ENCODE data around the gene GNB1L. TPM values are rescaled to one million over a fixed set of nuclear protein-coding genes. Genes with fewer than 3 reads are reported as not detected.
A peak's percentile ranks its signal among the peaks of the same experiment; 100 is the strongest.

GNB1L gene
- total and polyA plus RNA-seq, 7 experiments from 2014 or later = 4.2 to 20.8 (median 10.6) TPM

DNA sequence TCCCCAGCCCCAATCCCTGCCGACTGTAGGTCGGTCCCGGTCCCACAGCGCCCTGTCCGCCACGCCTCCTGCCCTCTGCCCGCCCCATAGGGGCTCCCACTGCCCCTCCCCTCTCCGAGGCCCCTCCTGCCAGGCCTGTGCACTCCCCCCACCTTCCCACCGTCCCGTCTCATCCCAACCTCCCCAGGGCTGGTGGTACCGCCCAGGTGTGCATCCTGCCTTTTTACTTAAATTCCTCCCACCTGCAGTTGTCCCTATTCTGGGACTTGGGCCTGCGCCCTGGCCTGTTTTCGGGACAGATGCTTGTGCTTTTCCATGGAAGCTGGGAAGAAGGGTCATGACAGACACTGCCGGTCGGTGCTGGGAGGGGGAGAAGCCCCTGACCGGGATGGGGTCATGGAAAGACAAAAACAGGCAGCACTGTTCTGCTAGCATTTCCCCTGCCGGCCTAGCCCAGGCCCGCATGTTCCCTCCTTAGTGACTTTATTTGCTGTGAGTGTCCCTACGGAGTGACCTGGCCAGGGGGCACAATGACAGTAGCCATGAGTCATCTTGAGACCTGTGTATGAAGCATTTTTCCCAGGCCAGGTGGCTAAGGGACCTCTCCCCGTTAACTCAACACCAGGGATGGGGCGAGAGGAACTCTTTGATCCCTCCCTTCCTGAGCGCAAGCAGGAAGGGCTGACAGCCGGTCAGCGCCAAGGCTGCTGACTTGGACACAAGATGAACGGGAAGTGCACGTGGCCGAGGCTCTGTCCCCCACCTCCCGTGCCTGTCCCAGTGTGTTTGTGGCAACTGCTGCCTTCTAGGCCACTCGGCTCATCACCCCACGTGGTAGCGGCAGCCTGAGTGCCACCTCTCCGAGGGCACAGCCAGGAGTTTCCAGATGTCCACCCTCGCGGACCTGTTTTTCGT, 87.0 kb downstream of the GNB1L start:
- Mint-ChIP-seq H3K4me3 (peak overlapping the region in 8 of 10 donors; percentile 25 to 74 (median 50)), H3K36me3 (no peaks in the 10 kb centered on the region), H3K27me3 (peaks cover 46 to 66% (median 54%) of the 10 kb centered on the region in 5 donors), H3K4me1 (peaks cover 0 to 28% (median 12%) of the 10 kb centered on the region in 7 donors), H3K27ac (peak overlapping the region in 2 of 9 donors; percentile 19 to 67), H3K9me3 (peaks cover 0 to 3% (median 0%) of the 10 kb centered on the region in 11 donors)
- POLR2A ChIA-PET = no interaction called here
- CTCF ChIA-PET = interaction anchor here (0.6 kb wide), 2 partner anchors 10 to 134 kb away, joined by 3 to 5 read pairs; no protein-coding TSS in a partner anchor
- Histone ChIP-seq H3K9me3 (ENCODE audit: control insufficient read depth in 2 of 3, low read length in 3 of 3) (no peaks in the 10 kb centered on the region), H3K27ac (ENCODE audit: low read depth, low read length) (no peak overlapping the region), H3K4me3 (ENCODE audit: low read length) (no peak overlapping the region), H3K4me1 (ENCODE audit: control insufficient read depth in 2 of 2, insufficient read depth in 2 of 2, low read length in 2 of 2) (peaks cover 0 to 15% of the 10 kb centered on the region in 2 donors), H3K36me3 (ENCODE audit: control insufficient read depth in 2 of 3, insufficient read depth in 3 of 3, low read length in 3 of 3) (no peaks in the 10 kb centered on the region), H3K27me3 (ENCODE audit: control insufficient read depth in 2 of 2, insufficient read depth in 2 of 2, low read length in 2 of 2) (peaks cover 9 to 37% of the 10 kb centered on the region in 2 donors)
- intact Hi-C loops (cut with micrococcal nuclease) = loop anchor here in 1 of 2 donors (2.0 to 5.0 kb wide), 2 partner anchors 37 to 125 kb away; no protein-coding TSS in a partner anchor
- peak; percentile 30 for ATAC-seq
- DNase-seq = peak in 1 of 9 donors; percentile 7

DNA sequence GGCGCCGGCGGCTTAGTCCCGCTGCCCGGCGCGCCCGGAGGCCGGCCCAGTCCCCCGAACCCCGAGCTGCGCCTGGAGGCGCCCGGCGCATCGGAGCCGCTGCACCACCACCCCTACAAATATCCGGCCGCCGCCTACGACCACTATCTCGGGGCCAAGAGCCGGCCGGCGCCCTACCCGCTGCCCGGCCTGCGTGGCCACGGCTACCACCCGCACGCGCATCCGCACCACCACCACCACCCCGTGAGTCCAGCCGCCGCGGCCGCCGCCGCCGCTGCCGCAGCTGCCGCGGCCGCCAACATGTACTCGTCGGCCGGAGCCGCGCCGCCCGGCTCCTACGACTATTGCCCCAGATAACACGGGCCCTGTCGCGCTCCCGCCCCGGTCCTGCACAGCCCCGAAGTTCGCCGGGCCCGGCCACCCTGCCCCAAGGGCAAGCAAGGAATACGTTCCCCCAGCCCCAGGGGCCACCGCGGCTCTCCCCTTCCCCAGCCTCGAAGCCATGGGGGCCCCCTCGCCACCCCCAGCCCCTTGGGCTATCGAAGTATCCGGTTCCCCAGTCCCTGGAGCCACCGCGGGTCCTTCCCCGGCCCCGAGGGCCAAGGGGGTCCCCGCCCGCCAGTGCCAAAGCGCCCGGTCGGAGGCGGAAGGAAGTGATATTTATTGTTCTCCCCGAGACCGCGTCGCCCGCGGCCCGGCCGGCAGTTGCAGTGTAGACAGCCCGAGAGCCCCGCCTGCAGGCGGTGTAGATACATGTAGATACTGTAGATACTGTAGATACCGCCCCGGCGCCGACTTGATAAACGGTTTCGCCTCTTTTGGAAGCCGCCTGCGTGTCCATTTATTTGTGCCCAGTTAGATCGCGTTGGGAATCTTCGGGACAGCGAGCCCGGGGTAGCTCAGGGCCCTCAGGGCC, 87.9 kb downstream of the GNB1L start:
- peaks cover 9 to 37% of the 10 kb centered on the region in 2 donors for H3K27me3 ChIP-seq (ENCODE audit: control insufficient read depth in 2 of 2, insufficient read depth in 2 of 2, low read length in 2 of 2)
- Mint-ChIP-seq H3K36me3 (no peaks in the 10 kb centered on the region), H3K9me3 (peaks cover 0 to 3% (median 0%) of the 10 kb centered on the region in 11 donors), H3K27ac (no peak overlapping the region), H3K27me3 (peaks cover 45 to 67% (median 53%) of the 10 kb centered on the region in 5 donors), H3K4me1 (peaks cover 0 to 28% (median 12%) of the 10 kb centered on the region in 7 donors), H3K4me3 (peak overlapping the region in 9 of 10 donors; percentile 25 to 74 (median 43))
- H3K4me1 ChIP-seq (ENCODE audit: control insufficient read depth in 2 of 2, insufficient read depth in 2 of 2, low read length in 2 of 2) = peaks cover 0 to 15% of the 10 kb centered on the region in 2 donors
- DNase-seq = peak in 3 of 9 donors; percentile 23 to 52 (median 31)
- ATAC-seq = peak; percentile 79
- CTCF ChIA-PET = interaction anchor here (0.6 kb wide), 1 partner anchor 135 kb away, joined by 3 read pairs; no protein-coding TSS in a partner anchor
- no peak overlapping the region for H3K4me3 ChIP-seq (ENCODE audit: low read length)
- no peaks in the 10 kb centered on the region for H3K36me3 ChIP-seq (ENCODE audit: control insufficient read depth in 2 of 3, insufficient read depth in 3 of 3, low read length in 3 of 3)
- intact Hi-C loops (cut with micrococcal nuclease) = loop anchor here (1.0 to 5.0 kb wide), 3 partner anchors 10 to 126 kb away; no protein-coding TSS in a partner anchor
- no peaks in the 10 kb centered on the region for H3K9me3 ChIP-seq (ENCODE audit: control insufficient read depth in 2 of 3, low read length in 3 of 3)
- POLR2A ChIA-PET = no interaction called here
- no peak overlapping the region for H3K27ac ChIP-seq (ENCODE audit: low read depth, low read length)

DNA sequence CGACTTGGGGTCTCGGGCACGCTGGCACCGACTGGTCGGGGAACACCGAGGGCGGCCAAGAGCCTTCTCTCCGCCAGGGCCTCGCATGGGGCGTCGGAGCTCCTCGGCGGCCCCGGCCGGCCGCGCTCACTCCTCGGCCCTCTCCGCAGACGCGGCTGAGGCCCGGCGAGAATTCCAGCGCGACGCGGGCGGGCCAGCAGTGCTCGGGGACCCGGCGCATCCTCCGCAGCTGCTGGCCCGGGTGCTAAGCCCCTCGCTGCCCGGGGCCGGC, 88.5 kb downstream of the GNB1L start:
- no peaks in the 10 kb centered on the region for H3K9me3 ChIP-seq (ENCODE audit: control insufficient read depth in 2 of 3, low read length in 3 of 3)
- Mint-ChIP-seq H3K4me3 (no peak overlapping the region), H3K4me1 (peaks cover 0 to 33% (median 17%) of the 10 kb centered on the region in 7 donors), H3K27me3 (peaks cover 43 to 69% (median 52%) of the 10 kb centered on the region in 5 donors), H3K27ac (no peak overlapping the region), H3K9me3 (peaks cover 0 to 3% (median 0%) of the 10 kb centered on the region in 11 donors), H3K36me3 (no peaks in the 10 kb centered on the region)
- intact Hi-C loops (cut with micrococcal nuclease) = loop anchor here (1.0 to 5.0 kb wide), 3 partner anchors 10 to 126 kb away; no protein-coding TSS in a partner anchor
- H3K4me3 ChIP-seq (ENCODE audit: low read length) = no peak overlapping the region
- ChIA-PET POLR2A (no interaction called here), CTCF (no interaction called here)
- H3K27me3 ChIP-seq (ENCODE audit: control insufficient read depth in 2 of 2, insufficient read depth in 2 of 2, low read length in 2 of 2) = peaks cover 9 to 37% of the 10 kb centered on the region in 2 donors
- peaks cover 0 to 15% of the 10 kb centered on the region in 2 donors for H3K4me1 ChIP-seq (ENCODE audit: control insufficient read depth in 2 of 2, insufficient read depth in 2 of 2, low read length in 2 of 2)
- no peak overlapping the region for H3K27ac ChIP-seq (ENCODE audit: low read depth, low read length)
- no peaks in the 10 kb centered on the region for H3K36me3 ChIP-seq (ENCODE audit: control insufficient read depth in 2 of 3, insufficient read depth in 3 of 3, low read length in 3 of 3)
- DNase-seq (peak in 1 of 9 donors; percentile 2), ATAC-seq (no peak)

GRCh38 chr22:19765477-19766239, 89.0 kb downstream of the GNB1L start:
- H3K36me3 Mint-ChIP-seq = no peaks in the 10 kb centered on the region
- peak in 2 of 9 donors; percentile 7 to 39 for DNase-seq
- no peaks in the 10 kb centered on the region for H3K36me3 ChIP-seq (ENCODE audit: control insufficient read depth in 2 of 3, insufficient read depth in 3 of 3, low read length in 3 of 3)
- no peaks in the 10 kb centered on the region for H3K9me3 ChIP-seq (ENCODE audit: control insufficient read depth in 2 of 3, low read length in 3 of 3)
- ChIA-PET POLR2A (no interaction called here), CTCF (interaction anchor here (1.6 kb wide), 1 partner anchor 9 kb away, joined by 3 read pairs; no protein-coding TSS in a partner anchor)
- peaks cover 42 to 69% (median 50%) of the 10 kb centered on the region in 5 donors for H3K27me3 Mint-ChIP-seq
- peak; percentile 58 for ATAC-seq
- H3K27ac ChIP-seq (ENCODE audit: low read depth, low read length) = no peak overlapping the region
- peaks cover 9 to 37% of the 10 kb centered on the region in 2 donors for H3K27me3 ChIP-seq (ENCODE audit: control insufficient read depth in 2 of 2, insufficient read depth in 2 of 2, low read length in 2 of 2)
- peak overlapping the region; percentile 60 to 74 (median 66) for H3K4me3 Mint-ChIP-seq
- H3K9me3 Mint-ChIP-seq = peaks cover 0 to 3% (median 0%) of the 10 kb centered on the region in 11 donors
- H3K27ac Mint-ChIP-seq = no peak overlapping the region
- peaks cover 0 to 33% (median 17%) of the 10 kb centered on the region in 7 donors for H3K4me1 Mint-ChIP-seq
- intact Hi-C loops (cut with micrococcal nuclease) = loop anchor here (1.0 to 5.0 kb wide), 3 partner anchors 9 to 127 kb away; no protein-coding TSS in a partner anchor
- H3K4me1 ChIP-seq (ENCODE audit: control insufficient read depth in 2 of 2, insufficient read depth in 2 of 2, low read length in 2 of 2) = peaks cover 0 to 15% of the 10 kb centered on the region in 2 donors
- H3K4me3 ChIP-seq (ENCODE audit: low read length) = no peak overlapping the region

- POLR2A ChIA-PET = no interaction called here
- Mint-ChIP-seq H3K27ac (no peak overlapping the region), H3K27me3 (peaks cover 40 to 70% (median 51%) of the 10 kb centered on the region in 5 donors), H3K4me3 (peak overlapping the region; percentile 18 to 74 (median 60)), H3K4me1 (peaks cover 7 to 39% (median 23%) of the 10 kb centered on the region in 7 donors), H3K9me3 (peaks cover 0 to 3% (median 0%) of the 10 kb centered on the region in 11 donors), H3K36me3 (peaks cover 0 to 6% (median 5%) of the 10 kb centered on the region in 5 donors)
- Histone ChIP-seq H3K36me3 (ENCODE audit: control insufficient read depth in 2 of 3, insufficient read depth in 3 of 3, low read length in 3 of 3) (no peaks in the 10 kb centered on the region), H3K4me3 (ENCODE audit: low read length) (no peak overlapping the region), H3K9me3 (ENCODE audit: control insufficient read depth in 2 of 3, low read length in 3 of 3) (no peaks in the 10 kb centered on the region), H3K27me3 (ENCODE audit: control insufficient read depth in 2 of 2, insufficient read depth in 2 of 2, low read length in 2 of 2) (peaks cover 9 to 35% of the 10 kb centered on the region in 2 donors), H3K27ac (ENCODE audit: low read depth, low read length) (no peak overlapping the region), H3K4me1 (ENCODE audit: control insufficient read depth in 2 of 2, insufficient read depth in 2 of 2, low read length in 2 of 2) (peaks cover 0 to 16% of the 10 kb centered on the region in 2 donors)
- no peak for ATAC-seq
- no peak for DNase-seq
- CTCF ChIA-PET = interaction anchor here (1.6 kb wide), 1 partner anchor 9 kb away, joined by 3 read pairs; no protein-coding TSS in a partner anchor
- intact Hi-C loops (cut with micrococcal nuclease) = loop anchor here in 1 of 2 donors (5.0 kb wide), 1 partner anchor 127 kb away; no protein-coding TSS in a partner anchor
Observed at GRCh38 chr22:19764636-19765476, 89.8 kb downstream of the GNB1L start.
